GM23338 (cell line): ENCODE measurements around the gene PDCD2L. TPM values are rescaled to one million over a fixed set of nuclear protein-coding genes. Genes with fewer than 3 reads are reported as not detected.

ENCODE experiments used
- ATAC-seq: fragments of 200-7000 bp; cut with Tn5 transposase; 3 replicates; pipeline ENCODE4 v1.9.1; 2020
- DNase-seq: peaks from one replicate; pipeline ENCODE4 v3.0.0-alpha.2; 2015; ENCODE audit warnings: low spot score
- H2AFZ ChIP-seq: fragments of 200-600 bp; sonication (generic); 2 replicates; pipeline ENCODE4 v1.8.0; 2016; ENCODE audit warnings: antibody characterized with exemption, mild to moderate bottlenecking, moderate library complexity
- H3F3A ChIP-seq: fragments of 200-600 bp; sonication (generic); replicated peaks from 2 replicates; pipeline ENCODE4 v1.8.0; 2017; ENCODE audit warnings: antibody characterized with exemption, mixed run types, low read depth
- H3K27ac ChIP-seq: fragments of 200-600 bp; sonication (generic); 2 replicates; pipeline ENCODE4 v1.6.1; 2016; ENCODE audit warnings: low read depth
- H3K27me3 ChIP-seq: fragments of 200-600 bp; sonication (generic); 2 replicates; pipeline ENCODE4 v1.8.0; 2016; ENCODE audit warnings: mild to moderate bottlenecking, mixed run types, moderate library complexity; ENCODE audit not compliant: insufficient read depth
- H3K36me3 ChIP-seq: fragments of 200-600 bp; sonication (generic); 2 replicates; pipeline ENCODE4 v1.8.0; 2016; ENCODE audit warnings: mild to moderate bottlenecking; ENCODE audit not compliant: insufficient read depth
- H3K4me1 ChIP-seq: fragments of 200-600 bp; sonication (generic); 2 replicates; pipeline ENCODE4 v1.8.0; 2016; ENCODE audit warnings: mild to moderate bottlenecking, moderate library complexity; ENCODE audit not compliant: insufficient read depth
- H3K4me2 ChIP-seq: fragments of 200-600 bp; sonication (generic); 2 replicates; pipeline ENCODE4 v1.7.1; 2017; ENCODE audit warnings: mixed run types
- H3K4me3 ChIP-seq: fragments of 200-600 bp; sonication (generic); 2 replicates; pipeline ENCODE4 v1.6.1; 2016; ENCODE audit warnings: mixed run types
- H3K79me2 ChIP-seq: fragments of 200-600 bp; sonication (generic); replicated peaks from 2 replicates; pipeline ENCODE4 v1.8.0; 2017; ENCODE audit warnings: mild to moderate bottlenecking; ENCODE audit not compliant: insufficient read depth
- H3K9me2 ChIP-seq: fragments of 200-600 bp; sonication (generic); 2 replicates; pipeline ENCODE4 v1.8.0; 2017; ENCODE audit not compliant: insufficient read depth
- H4K20me1 ChIP-seq: fragments of 200-600 bp; sonication (generic); replicated peaks from 2 replicates; pipeline ENCODE4 v1.8.0; 2017; ENCODE audit warnings: mild to moderate bottlenecking; ENCODE audit not compliant: insufficient read depth
- H3K27ac Mint-ChIP-seq: 2 replicates; pipeline ENCODE4 v1.8.0; 2020; ENCODE audit warnings: inconsistent platforms, mild to moderate bottlenecking, moderate library complexity, mixed read lengths
- H3K27me3 Mint-ChIP-seq: 3 replicates; pipeline ENCODE4 v1.8.0; 2022; ENCODE audit warnings: low read depth, mild to moderate bottlenecking, moderate library complexity, mixed read lengths, inconsistent platforms; ENCODE audit not compliant: insufficient read depth, poor library complexity
- H3K36me3 Mint-ChIP-seq: 3 replicates; pipeline ENCODE4 v1.8.0; 2021; ENCODE audit warnings: low read depth, mild to moderate bottlenecking, inconsistent platforms, moderate library complexity, mixed read lengths
- H3K4me1 Mint-ChIP-seq: 3 replicates; pipeline ENCODE4 v1.8.0; 2020; ENCODE audit warnings: mild to moderate bottlenecking, inconsistent platforms, mixed read lengths
- H3K4me3 Mint-ChIP-seq: 3 replicates; pipeline ENCODE4 v1.8.0; 2021; ENCODE audit warnings: moderate library complexity, mild to moderate bottlenecking, inconsistent platforms, mixed read lengths
- H3K9me3 Mint-ChIP-seq: 3 replicates; pipeline ENCODE4 v1.8.0; 2020; ENCODE audit warnings: moderate library complexity, mild to moderate bottlenecking, inconsistent platforms, mixed read lengths
- CREB1 ChIP-seq: fragments of 250-450 bp; sonication (Bioruptor Pico); IDR thresholded peaks from 2 replicates; pipeline ENCODE4 v1.5.0; 2020; ENCODE audit warnings: low read depth, mild to moderate bottlenecking, moderate library complexity
- EZH2 ChIP-seq: fragments of 200-600 bp; sonication (generic); IDR thresholded peaks from one replicate; pipeline ENCODE4 v1.8.0; 2017; ENCODE audit warnings: antibody characterized with exemption, mild to moderate bottlenecking, low read depth; ENCODE audit not compliant: unreplicated experiment
- EZH2phosphoT487 ChIP-seq: fragments of 200-600 bp; sonication (generic); IDR thresholded peaks from one replicate; pipeline ENCODE4 v1.8.1; 2018; ENCODE audit warnings: antibody characterized with exemption; ENCODE audit not compliant: unreplicated experiment
- JUNB ChIP-seq: IDR thresholded peaks from one replicate; pipeline ENCODE4 v1.6.1; 2016; ENCODE audit warnings: antibody characterized with exemption; ENCODE audit not compliant: unreplicated experiment
- NANOG ChIP-seq: IDR thresholded peaks from 2 replicates; pipeline ENCODE4 v1.6.1; 2016; ENCODE audit warnings: antibody characterized with exemption, borderline replicate concordance
- POLR2AphosphoS5 ChIP-seq: IDR thresholded peaks from 2 replicates; pipeline ENCODE4 v1.6.1; 2016; ENCODE audit warnings: antibody characterized with exemption, low read depth
- STAT1 ChIP-seq: IDR thresholded peaks from one replicate; pipeline ENCODE4 v1.6.1; 2016; ENCODE audit warnings: antibody characterized with exemption; ENCODE audit not compliant: unreplicated experiment
- ZNF114 ChIP-seq: fragments of 250-450 bp; sonication (Bioruptor Pico); IDR thresholded peaks from 2 replicates; pipeline ENCODE4 v1.5.0; 2020; ENCODE audit warnings: mild to moderate bottlenecking, moderate library complexity
- ZNF331 ChIP-seq: fragments of 250-450 bp; sonication (Bioruptor Pico); IDR thresholded peaks from 2 replicates; pipeline ENCODE4 v1.5.0; 2020; ENCODE audit warnings: low read depth, mild to moderate bottlenecking, moderate library complexity
- polyA plus RNA-seq: library from polyadenylated mRNA; unstranded; fragments of >200 nt; fragmentation: Nextera tagmentation; extraction: Ambion mirVana; gene quantifications from 2 replicates; pipeline ENCODE4 v1.2.1, GENCODE V29; 2016
- total RNA-seq: library from RNA; depleted of rRNA; stranded (reverse); fragments of >200 nt; shearing (Covaris generic); gene quantifications from 2 replicates; pipeline ENCODE4 v1.2.3, GENCODE V29; 2014
- TF ChIP-seq, protein P1 (sequence below), 2 experiments: fragments of 200-600 bp in 1 of 2; sonication (generic) in 1 of 2; conservative IDR thresholded peaks; 2 replicates each; pipeline versions ENCODE4 v1.5.1 to v1.6.1; 2016 to 2017; ENCODE audit warnings: antibody characterized with exemption in 2 of 2, low read depth in 2 of 2, mild to moderate bottlenecking in 2 of 2, moderate library complexity in 1 of 2
- TF ChIP-seq, protein P2 (sequence below): IDR thresholded peaks from 2 replicates; pipeline ENCODE4 v1.6.1; 2016; ENCODE audit warnings: antibody characterized with exemption
- TF ChIP-seq, protein P3 (sequence below): fragments of 250-450 bp; sonication (Bioruptor Pico); IDR thresholded peaks from 2 replicates; pipeline ENCODE4 v1.5.0; 2020; ENCODE audit warnings: mild to moderate bottlenecking, moderate library complexity
- TF ChIP-seq, protein P4 (sequence below): IDR thresholded peaks from one replicate; pipeline ENCODE4 v1.6.1; 2018; ENCODE audit warnings: antibody characterized with exemption; ENCODE audit not compliant: unreplicated experiment

The PDCD2L gene
- total and polyA plus RNA-seq, 2 experiments from 2014 or later = 61.3 to 67.2 TPM

DNA sequence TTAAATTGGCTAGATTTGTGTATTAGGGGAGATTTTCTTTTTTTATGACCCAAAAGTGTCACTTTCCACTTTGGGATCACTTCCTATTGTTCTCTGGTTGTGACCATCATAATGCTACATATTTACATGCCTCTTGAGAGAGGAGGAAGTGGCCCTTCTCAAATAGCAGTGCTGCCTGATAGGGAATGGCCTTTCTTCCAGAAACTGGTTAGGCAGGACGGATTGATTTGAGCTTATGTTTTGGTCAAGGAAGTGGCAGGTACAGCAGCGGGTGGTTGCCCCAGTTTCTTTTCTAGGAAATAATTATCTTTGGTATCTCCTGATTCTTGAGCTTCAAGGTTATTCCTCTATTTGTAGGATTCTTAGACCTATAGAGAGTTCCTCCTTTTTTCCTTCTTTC lies 55.4 kb downstream of the PDCD2L start:
- Histone ChIP-seq H3K4me1 (no peaks in the 10 kb centered on the region), H4K20me1 (peaks cover 59% of the 10 kb centered on the region), H3K79me2 (peaks cover 89% of the 10 kb centered on the region), H3K27me3 (no peaks in the 10 kb centered on the region), H3K4me2 (no peak overlapping the region), H3F3A (peaks cover 5% of the 10 kb centered on the region; the same call in 1 of the 2 replicates), H2AFZ (no peak overlapping the region), H3K9me2 (no peaks in the 10 kb centered on the region), H3K36me3 (peaks cover 81% of the 10 kb centered on the region), H3K27ac (0 out of 2 replicates have a peak overlapping the region, but pooled peaks have one; percentile 73), H3K4me3 (no peak overlapping the region)
- H3K9me3 Mint-ChIP-seq = no peaks in the 10 kb centered on the region
- DNase-seq (no peak), ATAC-seq (no peak)
- H3K27me3 Mint-ChIP-seq = no peaks in the 10 kb centered on the region
- peaks cover 90% of the 10 kb centered on the region for H3K36me3 Mint-ChIP-seq
- H3K27ac Mint-ChIP-seq = no peak overlapping the region
- H3K4me1 Mint-ChIP-seq = peaks cover 13% of the 10 kb centered on the region; the same call in 2 of the 3 replicates
- H3K4me3 Mint-ChIP-seq = no peak overlapping the region; the same call in 2 of the 3 replicates
- TF ChIP-seq POLR2AphosphoS5 (no peak), EZH2 (no peak), CREB1 (CRISPR knock-in tag) (no peak), JUNB (no peak), EZH2phosphoT487 (no peak), ZNF331 (CRISPR knock-in tag) (no peak), NANOG (no peak), ZNF114 (no peak), STAT1 (no peak)
- TF ChIP-seq, protein P1, sequence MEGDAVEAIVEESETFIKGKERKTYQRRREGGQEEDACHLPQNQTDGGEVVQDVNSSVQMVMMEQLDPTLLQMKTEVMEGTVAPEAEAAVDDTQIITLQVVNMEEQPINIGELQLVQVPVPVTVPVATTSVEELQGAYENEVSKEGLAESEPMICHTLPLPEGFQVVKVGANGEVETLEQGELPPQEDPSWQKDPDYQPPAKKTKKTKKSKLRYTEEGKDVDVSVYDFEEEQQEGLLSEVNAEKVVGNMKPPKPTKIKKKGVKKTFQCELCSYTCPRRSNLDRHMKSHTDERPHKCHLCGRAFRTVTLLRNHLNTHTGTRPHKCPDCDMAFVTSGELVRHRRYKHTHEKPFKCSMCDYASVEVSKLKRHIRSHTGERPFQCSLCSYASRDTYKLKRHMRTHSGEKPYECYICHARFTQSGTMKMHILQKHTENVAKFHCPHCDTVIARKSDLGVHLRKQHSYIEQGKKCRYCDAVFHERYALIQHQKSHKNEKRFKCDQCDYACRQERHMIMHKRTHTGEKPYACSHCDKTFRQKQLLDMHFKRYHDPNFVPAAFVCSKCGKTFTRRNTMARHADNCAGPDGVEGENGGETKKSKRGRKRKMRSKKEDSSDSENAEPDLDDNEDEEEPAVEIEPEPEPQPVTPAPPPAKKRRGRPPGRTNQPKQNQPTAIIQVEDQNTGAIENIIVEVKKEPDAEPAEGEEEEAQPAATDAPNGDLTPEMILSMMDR (conservative IDR thresholded peaks at IDR 0.05; ENCODE audit: low read depth in 2 of 2) = no peak
- TF ChIP-seq, protein P2, sequence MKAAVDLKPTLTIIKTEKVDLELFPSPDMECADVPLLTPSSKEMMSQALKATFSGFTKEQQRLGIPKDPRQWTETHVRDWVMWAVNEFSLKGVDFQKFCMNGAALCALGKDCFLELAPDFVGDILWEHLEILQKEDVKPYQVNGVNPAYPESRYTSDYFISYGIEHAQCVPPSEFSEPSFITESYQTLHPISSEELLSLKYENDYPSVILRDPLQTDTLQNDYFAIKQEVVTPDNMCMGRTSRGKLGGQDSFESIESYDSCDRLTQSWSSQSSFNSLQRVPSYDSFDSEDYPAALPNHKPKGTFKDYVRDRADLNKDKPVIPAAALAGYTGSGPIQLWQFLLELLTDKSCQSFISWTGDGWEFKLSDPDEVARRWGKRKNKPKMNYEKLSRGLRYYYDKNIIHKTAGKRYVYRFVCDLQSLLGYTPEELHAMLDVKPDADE = no peak
- TF ChIP-seq, protein P3, sequence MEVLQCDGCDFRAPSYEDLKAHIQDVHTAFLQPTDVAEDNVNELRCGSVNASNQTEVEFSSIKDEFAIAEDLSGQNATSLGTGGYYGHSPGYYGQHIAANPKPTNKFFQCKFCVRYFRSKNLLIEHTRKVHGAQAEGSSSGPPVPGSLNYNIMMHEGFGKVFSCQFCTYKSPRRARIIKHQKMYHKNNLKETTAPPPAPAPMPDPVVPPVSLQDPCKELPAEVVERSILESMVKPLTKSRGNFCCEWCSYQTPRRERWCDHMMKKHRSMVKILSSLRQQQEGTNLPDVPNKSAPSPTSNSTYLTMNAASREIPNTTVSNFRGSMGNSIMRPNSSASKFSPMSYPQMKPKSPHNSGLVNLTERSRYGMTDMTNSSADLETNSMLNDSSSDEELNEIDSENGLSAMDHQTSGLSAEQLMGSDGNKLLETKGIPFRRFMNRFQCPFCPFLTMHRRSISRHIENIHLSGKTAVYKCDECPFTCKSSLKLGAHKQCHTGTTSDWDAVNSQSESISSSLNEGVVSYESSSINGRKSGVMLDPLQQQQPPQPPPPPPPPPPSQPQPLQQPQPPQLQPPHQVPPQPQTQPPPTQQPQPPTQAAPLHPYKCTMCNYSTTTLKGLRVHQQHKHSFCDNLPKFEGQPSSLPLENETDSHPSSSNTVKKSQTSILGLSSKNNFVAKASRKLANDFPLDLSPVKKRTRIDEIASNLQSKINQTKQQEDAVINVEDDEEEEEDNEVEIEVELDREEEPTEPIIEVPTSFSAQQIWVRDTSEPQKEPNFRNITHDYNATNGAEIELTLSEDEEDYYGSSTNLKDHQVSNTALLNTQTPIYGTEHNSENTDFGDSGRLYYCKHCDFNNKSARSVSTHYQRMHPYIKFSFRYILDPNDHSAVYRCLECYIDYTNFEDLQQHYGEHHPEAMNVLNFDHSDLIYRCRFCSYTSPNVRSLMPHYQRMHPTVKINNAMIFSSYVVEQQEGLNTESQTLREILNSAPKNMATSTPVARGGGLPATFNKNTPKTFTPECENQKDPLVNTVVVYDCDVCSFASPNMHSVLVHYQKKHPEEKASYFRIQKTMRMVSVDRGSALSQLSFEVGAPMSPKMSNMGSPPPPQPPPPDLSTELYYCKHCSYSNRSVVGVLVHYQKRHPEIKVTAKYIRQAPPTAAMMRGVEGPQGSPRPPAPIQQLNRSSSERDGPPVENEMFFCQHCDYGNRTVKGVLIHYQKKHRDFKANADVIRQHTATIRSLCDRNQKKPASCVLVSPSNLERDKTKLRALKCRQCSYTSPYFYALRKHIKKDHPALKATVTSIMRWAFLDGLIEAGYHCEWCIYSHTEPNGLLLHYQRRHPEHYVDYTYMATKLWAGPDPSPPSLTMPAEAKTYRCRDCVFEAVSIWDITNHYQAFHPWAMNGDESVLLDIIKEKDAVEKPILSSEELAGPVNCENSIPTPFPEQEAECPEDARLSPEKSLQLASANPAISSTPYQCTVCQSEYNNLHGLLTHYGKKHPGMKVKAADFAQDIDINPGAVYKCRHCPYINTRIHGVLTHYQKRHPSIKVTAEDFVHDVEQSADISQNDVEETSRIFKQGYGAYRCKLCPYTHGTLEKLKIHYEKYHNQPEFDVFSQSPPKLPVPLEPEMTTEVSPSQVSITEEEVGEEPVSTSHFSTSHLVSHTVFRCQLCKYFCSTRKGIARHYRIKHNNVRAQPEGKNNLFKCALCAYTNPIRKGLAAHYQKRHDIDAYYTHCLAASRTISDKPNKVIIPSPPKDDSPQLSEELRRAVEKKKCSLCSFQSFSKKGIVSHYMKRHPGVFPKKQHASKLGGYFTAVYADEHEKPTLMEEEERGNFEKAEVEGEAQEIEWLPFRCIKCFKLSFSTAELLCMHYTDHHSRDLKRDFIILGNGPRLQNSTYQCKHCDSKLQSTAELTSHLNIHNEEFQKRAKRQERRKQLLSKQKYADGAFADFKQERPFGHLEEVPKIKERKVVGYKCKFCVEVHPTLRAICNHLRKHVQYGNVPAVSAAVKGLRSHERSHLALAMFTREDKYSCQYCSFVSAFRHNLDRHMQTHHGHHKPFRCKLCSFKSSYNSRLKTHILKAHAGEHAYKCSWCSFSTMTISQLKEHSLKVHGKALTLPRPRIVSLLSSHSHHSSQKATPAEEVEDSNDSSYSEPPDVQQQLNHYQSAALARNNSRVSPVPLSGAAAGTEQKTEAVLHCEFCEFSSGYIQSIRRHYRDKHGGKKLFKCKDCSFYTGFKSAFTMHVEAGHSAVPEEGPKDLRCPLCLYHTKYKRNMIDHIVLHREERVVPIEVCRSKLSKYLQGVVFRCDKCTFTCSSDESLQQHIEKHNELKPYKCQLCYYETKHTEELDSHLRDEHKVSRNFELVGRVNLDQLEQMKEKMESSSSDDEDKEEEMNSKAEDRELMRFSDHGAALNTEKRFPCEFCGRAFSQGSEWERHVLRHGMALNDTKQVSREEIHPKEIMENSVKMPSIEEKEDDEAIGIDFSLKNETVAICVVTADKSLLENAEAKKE (CRISPR knock-in tag) = no peak
- TF ChIP-seq, protein P4, sequence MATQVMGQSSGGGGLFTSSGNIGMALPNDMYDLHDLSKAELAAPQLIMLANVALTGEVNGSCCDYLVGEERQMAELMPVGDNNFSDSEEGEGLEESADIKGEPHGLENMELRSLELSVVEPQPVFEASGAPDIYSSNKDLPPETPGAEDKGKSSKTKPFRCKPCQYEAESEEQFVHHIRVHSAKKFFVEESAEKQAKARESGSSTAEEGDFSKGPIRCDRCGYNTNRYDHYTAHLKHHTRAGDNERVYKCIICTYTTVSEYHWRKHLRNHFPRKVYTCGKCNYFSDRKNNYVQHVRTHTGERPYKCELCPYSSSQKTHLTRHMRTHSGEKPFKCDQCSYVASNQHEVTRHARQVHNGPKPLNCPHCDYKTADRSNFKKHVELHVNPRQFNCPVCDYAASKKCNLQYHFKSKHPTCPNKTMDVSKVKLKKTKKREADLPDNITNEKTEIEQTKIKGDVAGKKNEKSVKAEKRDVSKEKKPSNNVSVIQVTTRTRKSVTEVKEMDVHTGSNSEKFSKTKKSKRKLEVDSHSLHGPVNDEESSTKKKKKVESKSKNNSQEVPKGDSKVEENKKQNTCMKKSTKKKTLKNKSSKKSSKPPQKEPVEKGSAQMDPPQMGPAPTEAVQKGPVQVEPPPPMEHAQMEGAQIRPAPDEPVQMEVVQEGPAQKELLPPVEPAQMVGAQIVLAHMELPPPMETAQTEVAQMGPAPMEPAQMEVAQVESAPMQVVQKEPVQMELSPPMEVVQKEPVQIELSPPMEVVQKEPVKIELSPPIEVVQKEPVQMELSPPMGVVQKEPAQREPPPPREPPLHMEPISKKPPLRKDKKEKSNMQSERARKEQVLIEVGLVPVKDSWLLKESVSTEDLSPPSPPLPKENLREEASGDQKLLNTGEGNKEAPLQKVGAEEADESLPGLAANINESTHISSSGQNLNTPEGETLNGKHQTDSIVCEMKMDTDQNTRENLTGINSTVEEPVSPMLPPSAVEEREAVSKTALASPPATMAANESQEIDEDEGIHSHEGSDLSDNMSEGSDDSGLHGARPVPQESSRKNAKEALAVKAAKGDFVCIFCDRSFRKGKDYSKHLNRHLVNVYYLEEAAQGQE = no peak
